ENCODE results near the gene CRYBG2. TPM values are rescaled to one million over a fixed set of nuclear protein-coding genes. Genes with fewer than 3 reads are reported as not detected.

The CRYBG2 gene
- total and polyA plus RNA-seq, 2 of the 13 experiments (the other 11 are each of a cell fraction or from before 2014, with no cell fraction given) = 1.3 to 2.9 TPM

- peak; percentile 27; the same call in 1 of the 2 replicates for TF ChIP-seq SSRP1 (CRISPR knock-in tag; IDR thresholded peaks at IDR 0.05)
- no peak for TF ChIP-seq ZFP90 (CRISPR knock-in tag; IDR thresholded peaks at IDR 0.05; ENCODE audit: borderline replicate concordance)
- no peak for TF ChIP-seq PCBP2 (optimal IDR thresholded peaks at IDR 0.05; ENCODE audit: low read depth, low read length, poor library complexity, severe bottlenecking)
- TF ChIP-seq ZNF501 (CRISPR knock-in tag; IDR thresholded peaks at IDR 0.05) = no peak
- no peak for TF ChIP-seq SMARCE1 (IDR thresholded peaks at IDR 0.05; ENCODE audit: borderline replicate concordance)
- TF ChIP-seq CCDC6 (CRISPR knock-in tag; IDR thresholded peaks at IDR 0.05) = peak; percentile 67
- peak; percentile 87; the same call in 1 of the 2 replicates for TF ChIP-seq ARHGAP35 (CRISPR knock-in tag; IDR thresholded peaks at IDR 0.05; ENCODE audit: borderline replicate concordance)
- peak; percentile 59; the same call in 1 of the 2 replicates for TF ChIP-seq ELF1 (CRISPR knock-in tag; IDR thresholded peaks at IDR 0.05)
- TF ChIP-seq NFE2 (CRISPR knock-in tag; IDR thresholded peaks at IDR 0.05) = no peak
- TF ChIP-seq ZNF800 (CRISPR knock-in tag; IDR thresholded peaks at IDR 0.05) = no peak; the same call in 1 of the 2 replicates
- no peak for TF ChIP-seq ZNF292 (CRISPR knock-in tag; IDR thresholded peaks at IDR 0.05; ENCODE audit: borderline replicate concordance, low read depth)
- peak; percentile 35; the same call in 1 of the 2 replicates for TF ChIP-seq PAXIP1 (CRISPR knock-in tag; conservative IDR thresholded peaks at IDR 0.05)
- TF ChIP-seq MXD3 (CRISPR knock-in tag; IDR thresholded peaks at IDR 0.05) = peak; percentile 88
- TF ChIP-seq SNAI1 (CRISPR knock-in tag; IDR thresholded peaks at IDR 0.05; ENCODE audit: borderline replicate concordance) = no peak
- TF ChIP-seq U2AF1 (optimal IDR thresholded peaks at IDR 0.05; ENCODE audit: low read depth, low read length) = no peak
- no peak for TF ChIP-seq PHF21A (CRISPR knock-in tag; IDR thresholded peaks at IDR 0.05)
- TF ChIP-seq ZNF589 (CRISPR knock-in tag; conservative IDR thresholded peaks at IDR 0.05) = peak; percentile 53; the same call in 1 of the 2 replicates
- no peak for TF ChIP-seq ZNF44 (CRISPR knock-in tag; IDR thresholded peaks at IDR 0.05)
- peak; percentile 79 for TF ChIP-seq TARDBP (CRISPR knock-in tag; IDR thresholded peaks at IDR 0.05)
- TF ChIP-seq ZNF333 (CRISPR knock-in tag; IDR thresholded peaks at IDR 0.05; ENCODE audit: borderline replicate concordance) = 0 out of 2 replicates have a peak, but pooled peaks have one; percentile 23
These were observed 74.2 kb downstream of the CRYBG2 start, which contains the start of gene SH3BGRL3 (continued) for GRCh38 chr1:26279456-26280332.
